A673 (cell line): Measurements from ENCODE around the gene FAM83F.

Source experiments
- CTCF ChIP-seq: fragments of 300-800, 200-600 bp; sonication (generic); conservative IDR thresholded peaks from 2 replicates; pipeline ENCODE4 v1.5.1; 2017; ENCODE audit warnings: low read depth, mild to moderate bottlenecking, antibody characterized with exemption, low read length, moderate library complexity, mixed read lengths
- EZH2 ChIP-seq: fragments of 200-600 bp; sonication (generic); IDR thresholded peaks from 2 replicates; pipeline ENCODE4 v1.6.1; 2017; ENCODE audit warnings: borderline replicate concordance, low read depth, mild to moderate bottlenecking, mixed read lengths, antibody characterized with exemption, low read length; ENCODE audit not compliant: poor library complexity, severe bottlenecking

GRCh38 chr22:40043081-40043480, 48.3 kb downstream of the FAM83F start:
- no peak for TF ChIP-seq CTCF
- no peak for TF ChIP-seq EZH2
